Fibroblast of lung (primary cell): ENCODE data around the gene RRAD.

Experiments
- CTCF ChIP-seq, 2 donors: IDR thresholded peaks in 1 of 2; conservative IDR thresholded peaks in 1 of 2; 1 replicate in 1 of 2; 2 replicates in 1 of 2; pipeline ENCODE4 v1.5.1; 2011 to 2012; ENCODE audit warnings: low read length in 2 of 2, control low read depth in 1 of 2, inconsistent platforms in 1 of 2, low read depth in 1 of 2, mild to moderate bottlenecking in 1 of 2
- EZH2 ChIP-seq: IDR thresholded peaks from 2 replicates; pipeline ENCODE4 v1.5.1; 2012; ENCODE audit warnings: low read length, control low read depth, mild to moderate bottlenecking; ENCODE audit errors: missing control alignments

DNA sequence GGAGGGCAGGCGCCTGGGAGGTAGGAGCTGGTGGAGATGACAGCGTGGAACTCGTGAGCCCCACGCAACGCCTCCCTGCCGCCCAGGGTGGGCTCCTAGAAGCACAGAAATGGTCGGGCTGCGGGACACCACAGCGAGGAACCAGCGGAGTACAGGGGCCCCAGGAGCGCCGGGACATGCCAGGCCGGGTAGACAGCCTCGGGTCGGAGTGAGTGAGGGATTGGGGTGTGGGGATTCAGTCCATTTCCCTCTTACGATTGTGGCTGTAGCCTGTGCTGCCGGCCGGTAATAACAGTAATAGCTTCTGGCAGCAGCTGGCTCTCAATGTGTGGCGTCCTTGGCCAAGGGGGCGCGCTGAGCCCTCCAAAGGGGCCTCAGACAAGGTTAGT lies 23.5 kb upstream of the RRAD start:
- TF ChIP-seq CTCF (conservative IDR thresholded peaks at IDR 0.05 in 1 of 2, IDR thresholded peaks at IDR 0.05 in 1 of 2; ENCODE audit: low read depth in 1 of 2, low read length in 2 of 2): no peak
- TF ChIP-seq EZH2: no peak
